Left lobe of liver (tissue), 2 donors: Measurements from ENCODE around the gene BEND3. TPM values are rescaled to one million over a fixed set of nuclear protein-coding genes. Genes with fewer than 3 reads are reported as not detected.
"Not testable (repeated sequence)": the region's sequence is repeated elsewhere in the genome, so short reads cannot be mapped to it uniquely, and the experiment has no call there.

Experiments
- ATAC-seq: fragments of 200-7000 bp; cut with Tn5 transposase; one replicate; pipeline ENCODE4 v1.9.1; 2020; ENCODE audit warnings: mild to moderate bottlenecking, moderate library complexity
- DNase-seq: peaks from one replicate; pipeline ENCODE4 v3.0.0-alpha.2; 2020; ENCODE audit warnings: low spot score
- total RNA-seq: library from RNA; stranded (reverse); gene quantifications from one replicate; pipeline ENCODE4 v1.2.1, GENCODE V29; 2021
- donor health status: DM: no; HTN: no; CAD: no; lungs with moderate emphysema.
- donor health status: DM: no; HTN: yes; CAD: no.

BEND3 gene
- total RNA-seq, 1 donor from 2014 or later: 0.75 TPM

DNA sequence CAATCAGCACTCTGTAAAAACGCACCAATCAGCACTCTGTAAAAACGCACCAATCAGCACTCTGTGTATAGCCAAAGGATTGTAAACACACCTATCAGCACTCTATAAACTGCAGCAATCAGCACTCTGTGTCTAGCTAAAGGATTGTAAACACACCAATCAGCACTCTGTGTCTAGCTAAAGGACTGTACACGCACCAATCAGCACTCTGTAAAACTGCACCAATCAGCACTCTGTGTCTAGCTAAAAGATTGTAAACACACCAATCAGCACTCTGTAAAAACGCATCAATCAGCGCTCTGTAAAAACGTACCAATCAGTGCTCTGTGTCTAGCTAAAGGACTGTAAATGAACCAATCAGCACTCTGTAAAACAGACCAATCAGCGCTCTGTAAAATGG, 30.9 kb downstream of the BEND3 start:
- not testable (repeated sequence) for ATAC-seq, DNase-seq

DNA sequence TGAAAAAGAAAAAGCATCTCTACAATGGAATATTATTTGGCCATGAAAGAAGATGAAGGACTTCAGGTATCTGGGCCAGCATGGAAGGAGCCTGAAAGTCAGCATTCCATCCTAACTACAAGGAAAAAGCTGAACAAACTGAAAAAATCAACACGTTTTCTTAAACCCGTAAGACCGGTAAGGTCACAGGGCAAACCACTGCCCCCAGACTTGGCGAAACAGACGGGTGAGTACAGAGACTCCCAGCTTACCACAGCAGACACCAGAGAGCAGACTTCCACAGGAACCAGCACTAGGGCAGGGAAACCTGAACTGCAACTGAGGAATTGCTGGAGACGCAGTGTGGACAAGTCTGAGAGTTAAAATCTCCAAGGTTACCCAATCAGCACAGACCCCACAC, 31.4 kb downstream of the BEND3 start:
- ATAC-seq (no peak), DNase-seq (no peak)

DNA sequence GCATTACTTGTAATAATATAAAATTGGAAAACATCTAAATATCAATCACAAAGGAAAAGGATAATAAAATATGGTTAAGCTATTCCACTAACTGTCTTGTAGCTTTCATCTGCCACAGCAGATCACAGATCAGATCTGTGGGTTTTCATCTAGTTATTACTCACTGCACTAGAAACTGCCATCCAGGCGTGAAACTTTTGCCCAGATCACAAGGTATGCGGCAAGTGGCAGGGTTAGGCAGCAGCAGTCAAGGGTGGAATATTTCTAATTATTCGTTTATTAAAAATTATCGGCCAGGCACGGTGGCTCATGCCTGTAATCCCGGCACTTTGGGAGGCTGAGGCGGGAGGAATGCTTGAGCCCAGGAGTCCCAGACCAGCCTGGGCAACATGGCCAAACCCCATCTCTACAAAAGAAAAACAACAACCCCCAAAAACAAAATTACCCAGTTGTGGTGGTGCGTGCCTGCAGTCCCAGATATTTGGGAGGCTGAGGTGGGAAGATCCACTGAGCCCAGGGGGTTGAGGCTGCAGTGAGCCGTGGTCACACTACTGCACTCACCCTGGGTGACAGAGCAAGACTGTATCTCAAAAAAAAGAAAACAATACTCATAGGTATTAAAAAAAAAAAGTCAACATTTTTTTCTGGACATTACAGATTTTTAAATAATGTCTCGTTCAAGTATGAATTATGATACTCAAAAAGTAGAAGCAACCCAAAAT, 32.1 kb downstream of the BEND3 start:
- ATAC-seq (no peak), DNase-seq (no peak)

DNA sequence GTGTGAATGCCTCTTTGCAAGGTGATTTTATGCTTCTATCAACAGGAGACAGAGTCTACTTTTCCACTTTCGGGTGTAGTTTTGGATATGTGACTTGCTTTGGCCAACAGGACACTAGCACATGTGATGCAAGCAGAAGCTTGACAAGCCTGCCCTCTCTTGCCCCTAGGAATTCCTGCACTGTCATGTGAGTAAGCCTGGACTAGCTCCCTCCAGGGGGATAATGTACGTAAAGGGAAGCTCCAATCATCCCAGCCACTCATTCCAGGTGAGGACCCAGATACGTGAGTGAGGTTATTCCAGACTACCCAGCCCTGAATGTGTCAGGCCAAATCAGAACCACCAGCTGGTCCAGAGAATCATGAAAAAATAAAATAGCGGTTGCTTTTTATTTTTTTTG, 33.3 kb downstream of the BEND3 start:
- DNase-seq: no peak
- ATAC-seq: peak; percentile 61

DNA sequence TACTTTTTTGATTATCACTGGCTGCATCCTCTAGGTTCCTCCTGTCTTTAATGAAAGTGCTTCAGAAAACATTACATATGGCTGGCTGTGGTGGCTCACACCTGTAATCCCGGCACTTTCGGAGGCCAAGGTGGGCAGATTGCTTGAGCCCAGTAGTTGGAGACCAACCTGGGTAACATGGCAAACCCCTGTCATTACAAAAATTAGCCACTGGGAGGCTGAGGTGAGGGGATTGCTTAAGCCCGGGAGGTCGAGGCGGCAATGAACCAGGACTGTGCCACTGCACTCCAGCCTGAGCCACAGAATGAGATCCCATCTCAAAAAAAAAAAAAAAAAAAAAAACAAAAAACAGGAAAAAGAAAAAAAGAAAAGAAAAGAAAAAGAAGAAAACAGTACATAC, 35.3 kb downstream of the BEND3 start:
- ATAC-seq: peak; percentile 57
- no peak for DNase-seq

DNA sequence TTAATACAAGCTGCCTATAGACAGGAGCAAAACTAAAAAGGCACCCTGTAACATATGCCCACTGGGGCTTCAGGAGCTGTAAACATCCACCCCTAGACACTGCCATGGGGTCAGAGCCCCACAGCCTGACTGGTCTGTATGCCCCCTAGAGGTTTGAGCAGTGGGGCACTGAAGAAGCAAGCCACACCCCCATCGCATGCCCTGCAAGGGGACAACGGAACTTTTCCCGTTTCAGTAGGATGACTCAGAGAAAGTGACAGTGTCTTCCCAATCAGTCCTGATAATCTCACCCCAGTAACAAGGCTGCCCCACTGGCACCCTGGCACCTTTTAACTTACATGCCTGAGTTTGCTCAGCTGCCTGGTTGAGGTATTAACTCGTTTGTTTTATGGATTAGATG, 35.9 kb downstream of the BEND3 start:
- DNase-seq (no peak), ATAC-seq (no peak)

DNA sequence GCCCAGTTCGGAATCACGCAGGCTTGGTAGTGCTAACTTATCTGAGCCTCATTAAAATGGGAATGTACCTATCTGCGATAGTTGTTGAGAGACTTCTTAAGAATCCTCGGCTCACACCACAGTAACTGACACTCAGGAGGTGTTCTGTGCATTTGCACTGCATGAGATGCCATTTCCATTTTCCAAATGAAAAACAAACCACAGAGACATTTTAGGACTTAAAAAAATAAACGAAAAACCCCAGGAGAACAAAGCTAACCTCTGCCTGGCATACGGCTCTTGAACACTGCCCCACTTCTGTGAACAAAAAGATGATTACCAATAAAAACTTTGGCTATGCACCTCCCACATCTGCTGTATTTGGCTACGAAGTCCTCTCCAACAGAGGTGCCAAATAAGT, 37.6 kb downstream of the BEND3 start:
- DNase-seq (no peak), ATAC-seq (no peak)

DNA sequence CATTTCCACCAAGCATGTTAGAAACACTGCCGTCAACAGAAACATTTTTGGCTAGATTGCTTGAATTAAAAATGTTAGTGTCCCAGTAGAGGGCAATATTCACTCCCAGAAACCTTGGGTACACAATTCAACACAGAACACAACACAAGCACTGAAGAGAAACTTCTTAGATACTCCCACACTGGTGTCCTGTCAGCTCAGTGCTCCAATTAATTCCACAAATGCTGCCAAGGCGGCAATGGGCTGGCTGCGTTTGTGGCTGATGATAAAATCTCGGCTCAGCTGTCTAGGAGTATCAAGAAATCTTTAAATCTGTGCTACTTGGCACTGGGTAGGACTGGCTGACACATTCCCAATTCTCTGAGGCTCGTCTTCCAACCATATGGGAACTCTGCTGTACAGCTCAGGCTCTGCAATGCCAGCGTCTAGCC, 39.3 kb downstream of the BEND3 start:
- peak; percentile 76 for ATAC-seq
- no peak for DNase-seq

DNA sequence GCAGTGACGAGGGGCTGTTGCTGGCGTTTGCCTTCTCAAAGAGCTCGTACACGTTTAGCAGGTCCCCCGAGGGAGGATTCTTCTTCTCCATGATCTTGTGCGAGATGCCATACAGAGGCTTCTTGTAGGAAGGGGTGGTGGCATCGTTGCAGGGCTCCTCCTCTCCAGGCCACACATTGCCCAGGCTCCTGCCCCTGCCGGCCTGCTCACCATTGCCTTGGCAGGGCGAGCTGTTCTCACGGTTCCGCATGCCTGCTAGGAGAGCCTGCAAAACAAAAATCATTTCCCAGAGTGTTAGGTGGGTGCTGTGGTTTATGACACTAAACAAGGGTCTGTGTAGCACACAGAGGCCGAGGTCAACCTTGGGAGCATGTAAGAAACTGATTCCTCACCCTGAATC, 44.6 kb downstream of the BEND3 start:
- DNase-seq: no peak
- ATAC-seq: no peak

DNA sequence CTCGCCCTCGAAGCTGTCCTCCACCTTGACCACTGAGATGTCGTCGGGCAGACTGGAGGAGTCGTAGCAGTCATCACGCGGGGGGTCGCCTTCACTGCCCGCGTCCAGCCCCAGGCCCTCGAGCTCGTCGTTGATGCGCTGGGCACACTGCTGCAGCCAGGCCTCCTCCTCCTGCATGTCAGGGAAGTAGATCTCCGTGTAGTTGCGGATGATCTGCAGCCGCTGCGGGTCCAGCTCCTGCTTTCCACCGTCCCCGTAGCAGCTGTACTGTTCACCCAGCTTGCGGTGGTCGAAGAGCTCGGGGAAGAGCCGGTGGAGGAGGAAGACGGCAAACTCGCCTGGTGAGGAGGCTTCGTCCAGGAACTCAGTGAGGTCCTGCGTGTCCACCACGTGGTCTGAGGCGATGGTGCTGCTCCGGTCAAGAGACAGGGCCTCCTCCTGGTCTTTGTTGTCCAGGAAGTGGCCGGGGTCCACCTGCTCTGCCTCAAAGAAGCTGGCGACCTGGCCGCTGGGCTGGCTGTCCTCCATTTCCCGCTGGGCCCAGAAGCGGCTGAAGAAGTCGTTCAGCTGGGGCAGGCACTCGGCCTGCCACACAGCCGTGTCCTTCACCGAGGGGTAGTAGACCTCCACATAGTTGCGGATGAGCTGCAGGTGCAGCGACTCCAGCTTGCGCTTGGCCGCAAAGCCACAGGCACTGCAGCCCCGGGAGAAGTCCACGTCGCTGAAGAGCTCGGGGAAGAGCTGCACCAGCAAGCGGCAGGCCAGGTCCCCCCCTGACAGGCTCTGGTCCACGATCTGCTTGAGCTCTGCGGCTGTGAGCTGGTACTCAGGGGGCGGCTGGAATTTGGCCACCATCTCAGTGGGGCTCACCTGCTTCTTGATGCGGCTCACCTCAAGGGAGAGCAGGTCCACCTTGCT, 45.4 kb downstream of the BEND3 start:
- DNase-seq (no peak), ATAC-seq (no peak)

DNA sequence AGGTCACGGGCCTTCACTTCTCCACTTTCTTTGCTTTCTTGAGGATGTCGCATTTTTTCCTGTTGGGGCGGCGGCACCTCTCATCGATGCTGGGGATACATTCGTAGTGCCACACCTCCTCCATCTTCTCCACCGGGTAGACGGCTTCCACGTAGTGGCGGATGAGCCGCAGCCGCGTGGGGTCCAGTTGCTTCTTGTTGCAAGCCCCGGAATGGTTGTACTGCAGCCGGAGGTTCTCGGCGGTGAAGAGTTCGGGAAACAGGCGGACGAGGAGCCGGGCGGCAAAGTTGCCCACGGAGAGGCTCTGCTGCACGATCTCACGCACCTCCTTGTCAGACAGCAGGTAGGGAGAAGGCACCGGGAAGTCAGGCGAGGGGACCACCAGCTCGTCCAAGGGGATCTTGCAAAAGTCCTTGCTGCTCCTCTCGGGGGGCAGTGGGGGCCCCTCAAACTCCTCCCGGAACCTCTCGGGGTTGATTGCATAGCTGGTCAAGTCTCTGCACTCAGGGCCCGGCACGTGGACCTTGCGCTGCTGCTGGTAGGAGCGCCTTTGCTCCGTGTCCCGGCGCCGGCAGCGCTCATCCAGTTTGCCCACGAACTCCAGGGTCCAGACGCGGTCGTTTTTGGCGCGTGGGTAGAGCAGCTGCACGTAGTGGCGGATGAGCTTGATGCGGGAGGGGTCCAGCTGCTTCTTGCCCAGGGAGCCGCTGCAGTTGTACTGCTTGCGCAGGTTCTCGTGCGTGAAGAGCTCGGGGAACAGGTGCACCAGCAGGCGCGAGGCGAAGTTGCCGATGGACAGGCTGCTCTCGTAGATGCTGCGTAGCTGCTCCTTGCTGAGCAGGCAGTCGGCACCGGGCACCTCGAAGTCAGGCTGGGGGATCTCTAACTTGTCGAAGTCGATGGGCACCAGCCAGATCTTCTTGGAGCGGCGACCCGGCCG, 46.4 kb downstream of the BEND3 start:
- no peak for ATAC-seq
- no peak for DNase-seq

DNA sequence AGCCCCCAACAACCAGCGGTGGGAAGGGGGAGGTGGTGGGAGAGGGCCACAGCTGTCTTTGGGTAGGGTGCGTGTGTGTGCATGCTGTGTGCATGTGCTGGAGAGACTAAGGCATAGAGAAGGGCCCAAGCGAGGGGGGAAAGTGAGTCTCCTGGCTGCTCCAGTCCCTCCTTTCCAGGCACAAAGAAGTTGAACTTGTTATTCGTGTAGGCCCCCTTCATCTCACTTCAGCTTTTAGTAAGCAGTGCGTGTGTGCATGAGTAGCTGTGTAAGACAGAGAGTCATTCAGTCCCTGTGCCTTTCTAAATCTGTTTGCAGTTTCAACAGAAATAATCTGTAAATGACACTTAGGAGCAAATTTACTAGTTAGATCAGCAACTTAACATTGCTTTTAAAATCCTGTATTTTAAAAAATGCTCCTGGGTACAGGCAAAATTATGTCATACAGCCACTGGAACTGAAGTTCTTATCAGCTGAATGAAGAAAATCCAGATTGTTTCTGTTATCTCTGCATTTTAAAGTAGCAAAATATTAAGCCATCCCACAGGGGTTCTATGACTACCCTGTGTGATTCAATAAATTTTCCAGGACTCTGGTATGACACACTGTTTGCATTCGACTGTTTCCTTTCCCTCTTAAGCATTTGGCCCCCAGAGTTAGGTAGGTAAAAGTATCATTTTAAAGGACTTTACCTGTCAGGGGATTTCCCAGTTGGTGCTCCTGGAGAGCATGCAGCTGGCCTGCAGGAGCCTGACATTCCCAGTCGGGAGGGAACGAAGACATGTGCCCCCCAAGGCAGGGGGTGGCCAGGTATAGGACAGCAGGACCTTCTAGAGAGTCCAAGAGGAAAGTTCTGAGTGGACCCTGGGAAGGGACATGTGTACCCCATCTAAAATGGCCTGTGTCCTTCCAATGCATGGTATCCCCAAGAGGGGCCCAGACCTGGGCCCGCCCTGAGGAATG, 48.3 kb downstream of the BEND3 start:
- DNase-seq (no peak), ATAC-seq (no peak)

DNA sequence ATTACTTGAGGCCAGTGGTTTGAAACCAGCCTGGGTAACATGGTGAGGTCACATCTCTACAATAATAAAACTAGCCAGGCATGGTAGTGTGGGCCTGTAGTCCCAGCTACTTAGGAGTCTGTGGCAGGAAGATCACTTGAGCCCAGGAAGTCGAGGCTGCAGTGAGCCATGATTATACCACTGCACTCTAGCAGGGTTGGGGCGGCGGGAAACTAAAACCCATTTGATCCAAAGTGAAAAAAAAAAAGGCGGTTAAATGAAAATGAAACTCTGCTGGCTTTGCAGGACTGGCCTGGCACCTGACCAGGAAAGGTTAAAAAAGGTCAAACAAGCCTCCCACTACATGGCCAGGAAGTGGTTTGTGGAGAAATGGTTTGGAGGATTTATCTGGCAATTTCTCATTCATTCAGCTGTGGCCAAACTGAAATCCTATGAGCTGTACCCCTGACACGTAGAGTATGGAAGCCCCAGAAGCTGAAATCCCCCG, 50.7 kb downstream of the BEND3 start:
- peak; percentile 89 for ATAC-seq
- peak; percentile 63 for DNase-seq

DNA sequence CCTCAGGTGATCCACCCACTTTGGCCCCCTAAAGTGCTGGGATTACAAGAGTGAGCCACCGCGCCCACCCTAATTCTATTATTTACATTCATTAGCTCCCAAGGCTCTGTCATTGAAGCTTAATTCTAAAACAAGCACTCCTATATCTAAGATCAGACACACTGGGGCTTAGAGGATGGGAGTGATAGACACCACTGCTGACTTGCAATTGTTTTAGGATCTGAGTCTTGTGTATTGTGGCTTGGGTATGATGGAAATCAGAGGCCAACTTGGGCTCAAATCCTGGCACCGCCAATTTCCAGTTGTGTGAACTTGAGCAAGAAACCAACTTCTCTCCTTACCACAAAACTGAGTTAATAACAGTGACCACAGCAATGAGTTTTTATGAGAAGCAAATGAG, 52.6 kb downstream of the BEND3 start:
- no peak for ATAC-seq

DNA sequence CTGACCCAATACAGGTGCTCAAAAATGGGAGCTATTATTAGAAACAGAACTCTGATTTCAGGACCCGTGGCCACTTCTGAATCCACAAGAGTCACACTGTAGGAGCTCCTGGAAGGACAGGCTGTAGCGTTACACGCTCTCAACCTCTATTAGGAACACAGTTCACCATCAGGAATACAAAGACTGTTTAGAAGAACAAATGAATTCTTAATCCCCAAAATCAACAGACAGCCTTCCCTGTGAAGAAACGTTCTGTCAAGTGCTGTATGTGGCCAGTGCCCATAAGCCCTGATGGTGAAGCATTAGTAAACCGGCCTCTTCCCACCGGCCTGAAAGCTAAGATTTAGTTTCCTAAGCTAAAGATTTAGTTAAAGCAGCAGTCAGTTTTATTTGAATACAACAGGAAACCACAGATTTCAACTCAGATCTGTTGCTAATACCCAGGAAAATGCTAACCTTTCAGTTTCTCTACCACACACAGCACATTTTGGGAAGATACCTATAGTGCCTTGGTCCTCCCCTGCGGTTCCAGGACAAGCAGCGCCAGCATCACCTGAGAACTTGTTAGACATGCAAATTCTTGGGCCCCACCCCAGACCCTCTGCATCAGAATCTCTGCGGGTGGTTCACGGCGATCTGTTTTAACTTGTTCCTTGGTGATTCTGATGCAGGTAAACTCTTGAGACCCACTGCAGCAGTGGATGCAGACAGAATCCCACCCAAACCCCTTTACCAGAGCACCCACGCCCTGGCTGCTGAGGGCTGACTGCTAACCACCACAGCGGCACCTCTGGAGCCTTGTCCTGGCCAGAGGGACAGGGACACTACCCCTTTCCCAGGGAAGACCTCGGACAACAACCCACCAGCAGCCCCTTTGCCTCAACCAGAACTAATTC, 53.9 kb downstream of the BEND3 start:
- DNase-seq: no peak
- no peak for ATAC-seq

More for the DNA sequence above, 52.6 kb downstream of the BEND3 start:
- DNase-seq: no peak

DNA sequence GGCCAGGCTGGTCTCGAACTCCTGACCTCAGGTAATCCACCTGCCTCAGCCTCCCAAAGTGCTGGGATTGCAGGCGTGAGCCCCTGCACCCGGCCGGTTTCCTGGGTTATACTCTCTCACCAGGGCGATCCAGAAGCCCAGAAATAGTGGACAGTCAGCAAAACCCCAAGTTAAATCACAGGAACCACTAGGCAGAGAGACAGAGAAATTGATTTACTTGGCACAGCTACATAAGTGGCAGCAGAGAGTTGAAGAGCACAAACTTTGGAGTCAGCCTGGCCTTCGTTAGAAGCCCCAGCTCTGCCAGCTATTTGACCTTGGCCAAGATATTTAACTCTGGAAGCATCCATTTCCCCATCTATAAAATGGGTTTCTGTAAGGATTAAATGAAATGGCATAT, 54.6 kb downstream of the BEND3 start:
- ATAC-seq (no peak), DNase-seq (no peak)

DNA sequence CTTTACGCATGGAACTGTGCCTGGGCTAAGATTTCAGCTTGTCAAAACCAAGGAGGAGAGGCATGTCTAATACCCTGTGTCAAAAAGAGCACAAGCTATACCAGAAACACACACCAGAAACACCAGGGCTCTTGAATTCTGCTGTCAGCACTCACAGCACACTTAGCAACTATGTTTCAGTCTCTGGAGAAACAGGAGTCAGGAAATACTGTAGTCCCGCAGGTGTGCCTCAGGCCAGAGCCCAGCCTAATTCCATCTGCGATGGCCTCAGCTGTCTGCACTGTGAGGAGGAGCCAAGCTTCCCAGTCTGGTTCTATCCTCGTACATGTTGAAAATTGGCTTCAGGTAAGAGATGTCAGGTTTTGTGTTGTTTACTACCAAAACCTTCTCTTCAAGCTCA, 55.7 kb downstream of the BEND3 start:
- no peak for ATAC-seq
- no peak for DNase-seq

DNA sequence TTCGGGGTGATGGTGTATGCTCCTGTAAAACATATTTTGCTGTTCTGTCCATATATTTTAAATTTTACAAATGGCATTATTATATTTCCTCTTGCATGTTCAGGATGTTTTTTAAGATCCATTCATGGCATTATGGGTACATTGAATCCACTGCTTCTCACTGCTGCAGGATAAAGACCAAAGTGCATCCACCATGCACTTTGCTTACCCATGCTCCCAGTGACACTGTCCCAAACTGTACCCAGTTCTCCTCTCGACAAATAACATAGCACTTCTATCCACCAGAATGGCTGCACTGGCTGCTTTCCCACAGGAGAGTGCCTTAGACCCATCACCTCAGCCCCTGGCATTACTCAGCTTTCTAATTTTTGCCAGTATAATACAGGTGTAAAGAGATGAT, 57.6 kb downstream of the BEND3 start:
- DNase-seq: no peak
- no peak for ATAC-seq

DNA sequence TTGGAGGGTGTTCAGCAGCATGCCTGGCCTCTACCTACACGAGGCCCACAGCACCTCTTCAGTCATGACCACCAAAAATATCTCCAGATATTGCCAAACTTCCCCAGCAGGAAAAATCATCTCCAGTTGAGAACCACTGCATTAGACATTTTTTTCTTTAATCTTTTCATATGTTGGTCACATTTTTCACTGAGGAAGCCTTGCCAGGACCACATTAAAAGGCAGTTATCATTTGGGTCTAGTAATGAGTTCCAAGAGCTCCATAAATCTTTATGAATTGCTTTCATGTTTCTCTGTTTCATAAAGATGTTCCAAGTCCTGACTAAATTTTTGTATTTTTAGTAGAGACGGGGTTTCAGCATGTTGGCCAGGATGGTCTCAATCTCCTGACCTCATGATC, 58.5 kb downstream of the BEND3 start:
- no peak for DNase-seq
- ATAC-seq: no peak
